GM23338 (cell line): ENCODE data around the gene AWAT1. TPM values are rescaled to one million over a fixed set of nuclear protein-coding genes. Genes with fewer than 3 reads are reported as not detected.
"Not testable (repeated sequence)": the region's sequence is repeated elsewhere in the genome, so short reads cannot be mapped to it uniquely, and the experiment has no call there.

Experiments
- ATAC-seq: fragments of 200-7000 bp; cut with Tn5 transposase; 3 replicates; pipeline ENCODE4 v1.9.1; 2020
- DNase-seq: peaks from one replicate; pipeline ENCODE4 v3.0.0-alpha.2; 2015; ENCODE audit warnings: low spot score
- H2AFZ ChIP-seq: fragments of 200-600 bp; sonication (generic); 2 replicates; pipeline ENCODE4 v1.8.0; 2016; ENCODE audit warnings: antibody characterized with exemption, mild to moderate bottlenecking, moderate library complexity
- H3F3A ChIP-seq: fragments of 200-600 bp; sonication (generic); replicated peaks from 2 replicates; pipeline ENCODE4 v1.8.0; 2017; ENCODE audit warnings: antibody characterized with exemption, mixed run types, low read depth
- H3K27ac ChIP-seq: fragments of 200-600 bp; sonication (generic); 2 replicates; pipeline ENCODE4 v1.6.1; 2016; ENCODE audit warnings: low read depth
- H3K27me3 ChIP-seq: fragments of 200-600 bp; sonication (generic); 2 replicates; pipeline ENCODE4 v1.8.0; 2016; ENCODE audit warnings: mild to moderate bottlenecking, mixed run types, moderate library complexity; ENCODE audit not compliant: insufficient read depth
- H3K36me3 ChIP-seq: fragments of 200-600 bp; sonication (generic); 2 replicates; pipeline ENCODE4 v1.8.0; 2016; ENCODE audit warnings: mild to moderate bottlenecking; ENCODE audit not compliant: insufficient read depth
- H3K4me1 ChIP-seq: fragments of 200-600 bp; sonication (generic); 2 replicates; pipeline ENCODE4 v1.8.0; 2016; ENCODE audit warnings: mild to moderate bottlenecking, moderate library complexity; ENCODE audit not compliant: insufficient read depth
- H3K4me2 ChIP-seq: fragments of 200-600 bp; sonication (generic); 2 replicates; pipeline ENCODE4 v1.7.1; 2017; ENCODE audit warnings: mixed run types
- H3K4me3 ChIP-seq: fragments of 200-600 bp; sonication (generic); 2 replicates; pipeline ENCODE4 v1.6.1; 2016; ENCODE audit warnings: mixed run types
- H3K79me2 ChIP-seq: fragments of 200-600 bp; sonication (generic); replicated peaks from 2 replicates; pipeline ENCODE4 v1.8.0; 2017; ENCODE audit warnings: mild to moderate bottlenecking; ENCODE audit not compliant: insufficient read depth
- H3K9me2 ChIP-seq: fragments of 200-600 bp; sonication (generic); 2 replicates; pipeline ENCODE4 v1.8.0; 2017; ENCODE audit not compliant: insufficient read depth
- H4K20me1 ChIP-seq: fragments of 200-600 bp; sonication (generic); replicated peaks from 2 replicates; pipeline ENCODE4 v1.8.0; 2017; ENCODE audit warnings: mild to moderate bottlenecking; ENCODE audit not compliant: insufficient read depth
- H3K27ac Mint-ChIP-seq: 2 replicates; pipeline ENCODE4 v1.8.0; 2020; ENCODE audit warnings: inconsistent platforms, mild to moderate bottlenecking, moderate library complexity, mixed read lengths
- H3K27me3 Mint-ChIP-seq: 3 replicates; pipeline ENCODE4 v1.8.0; 2022; ENCODE audit warnings: low read depth, mild to moderate bottlenecking, moderate library complexity, mixed read lengths, inconsistent platforms; ENCODE audit not compliant: insufficient read depth, poor library complexity
- H3K36me3 Mint-ChIP-seq: 3 replicates; pipeline ENCODE4 v1.8.0; 2021; ENCODE audit warnings: low read depth, mild to moderate bottlenecking, inconsistent platforms, moderate library complexity, mixed read lengths
- H3K4me1 Mint-ChIP-seq: 3 replicates; pipeline ENCODE4 v1.8.0; 2020; ENCODE audit warnings: mild to moderate bottlenecking, inconsistent platforms, mixed read lengths
- H3K4me3 Mint-ChIP-seq: 3 replicates; pipeline ENCODE4 v1.8.0; 2021; ENCODE audit warnings: moderate library complexity, mild to moderate bottlenecking, inconsistent platforms, mixed read lengths
- H3K9me3 Mint-ChIP-seq: 3 replicates; pipeline ENCODE4 v1.8.0; 2020; ENCODE audit warnings: moderate library complexity, mild to moderate bottlenecking, inconsistent platforms, mixed read lengths
- CREB1 ChIP-seq: fragments of 250-450 bp; sonication (Bioruptor Pico); IDR thresholded peaks from 2 replicates; pipeline ENCODE4 v1.5.0; 2020; ENCODE audit warnings: low read depth, mild to moderate bottlenecking, moderate library complexity
- CTCF ChIP-seq, 2 experiments: fragments of 200-600 bp in 1 of 2; sonication (generic) in 1 of 2; conservative IDR thresholded peaks; 2 replicates each; pipeline versions ENCODE4 v1.5.1 to v1.6.1; 2016 to 2017; ENCODE audit warnings: antibody characterized with exemption in 2 of 2, low read depth in 2 of 2, mild to moderate bottlenecking in 2 of 2, moderate library complexity in 1 of 2
- ETS1 ChIP-seq: IDR thresholded peaks from 2 replicates; pipeline ENCODE4 v1.6.1; 2016; ENCODE audit warnings: antibody characterized with exemption
- JUNB ChIP-seq: IDR thresholded peaks from one replicate; pipeline ENCODE4 v1.6.1; 2016; ENCODE audit warnings: antibody characterized with exemption; ENCODE audit not compliant: unreplicated experiment
- POLR2AphosphoS5 ChIP-seq: IDR thresholded peaks from 2 replicates; pipeline ENCODE4 v1.6.1; 2016; ENCODE audit warnings: antibody characterized with exemption, low read depth
- STAT1 ChIP-seq: IDR thresholded peaks from one replicate; pipeline ENCODE4 v1.6.1; 2016; ENCODE audit warnings: antibody characterized with exemption; ENCODE audit not compliant: unreplicated experiment
- ZNF114 ChIP-seq: fragments of 250-450 bp; sonication (Bioruptor Pico); IDR thresholded peaks from 2 replicates; pipeline ENCODE4 v1.5.0; 2020; ENCODE audit warnings: mild to moderate bottlenecking, moderate library complexity
- ZNF331 ChIP-seq: fragments of 250-450 bp; sonication (Bioruptor Pico); IDR thresholded peaks from 2 replicates; pipeline ENCODE4 v1.5.0; 2020; ENCODE audit warnings: low read depth, mild to moderate bottlenecking, moderate library complexity
- polyA plus RNA-seq: library from polyadenylated mRNA; unstranded; fragments of >200 nt; fragmentation: Nextera tagmentation; extraction: Ambion mirVana; gene quantifications from 2 replicates; pipeline ENCODE4 v1.2.1, GENCODE V29; 2016
- total RNA-seq: library from RNA; depleted of rRNA; stranded (reverse); fragments of >200 nt; shearing (Covaris generic); gene quantifications from 2 replicates; pipeline ENCODE4 v1.2.3, GENCODE V29; 2014

AWAT1 gene
- total and polyA plus RNA-seq, 2 experiments from 2014 or later: not detected

- TF ChIP-seq ZNF114 (CRISPR knock-in tag) (no peak), ZNF331 (CRISPR knock-in tag) (no peak), JUNB (no peak), POLR2AphosphoS5 (no peak)
Observed at GRCh38 chrX:70241501-70241900, 7.0 kb downstream of the AWAT1 start (continued).

- H4K20me1 ChIP-seq, H3F3A ChIP-seq, H3K9me3 Mint-ChIP-seq, H2AFZ ChIP-seq, H3K27ac Mint-ChIP-seq, H3K9me2 ChIP-seq, H3K36me3 Mint-ChIP-seq, H3K27me3 Mint-ChIP-seq, ATAC-seq, H3K27me3 ChIP-seq, H3K4me2 ChIP-seq, H3K27ac ChIP-seq, DNase-seq, H3K36me3 ChIP-seq, H3K4me3 ChIP-seq, H3K79me2 ChIP-seq, H3K4me1 ChIP-seq, H3K4me3 Mint-ChIP-seq: not testable (repeated sequence)
- peaks cover 12% of the 10 kb centered on the region for H3K4me1 Mint-ChIP-seq
Observed at GRCh38 chrX:70243601-70244000, 9.1 kb downstream of the AWAT1 start.

- Histone ChIP-seq H3K79me2 (no peaks in the 10 kb centered on the region), H2AFZ (no peak overlapping the region), H3K36me3 (no peaks in the 10 kb centered on the region), H3F3A (no peaks in the 10 kb centered on the region), H3K4me2 (no peak overlapping the region), H3K4me3 (no peak overlapping the region), H3K9me2 (no peaks in the 10 kb centered on the region), H3K27me3 (no peaks in the 10 kb centered on the region), H3K4me1 (no peaks in the 10 kb centered on the region), H4K20me1 (no peaks in the 10 kb centered on the region), H3K27ac (no peak overlapping the region)
- DNase-seq: no peak
- Mint-ChIP-seq H3K27me3 (no peaks in the 10 kb centered on the region), H3K4me1 (peaks cover 12% of the 10 kb centered on the region), H3K4me3 (no peak overlapping the region), H3K27ac (no peak overlapping the region), H3K9me3 (no peaks in the 10 kb centered on the region), H3K36me3 (no peaks in the 10 kb centered on the region)
- no peak for ATAC-seq
- no peak for TF ChIP-seq JUNB
- no peak for TF ChIP-seq CTCF (conservative IDR thresholded peaks at IDR 0.05; ENCODE audit: low read depth in 2 of 2)
- no peak for TF ChIP-seq CREB1 (CRISPR knock-in tag)
Observed at GRCh38 chrX:70244881-70245280, 10.4 kb downstream of the AWAT1 start.

- H3K27me3 ChIP-seq: no peaks in the 10 kb centered on the region
- H3K4me1 ChIP-seq: no peaks in the 10 kb centered on the region
- no peak overlapping the region for H3K27ac Mint-ChIP-seq
- no peak overlapping the region for H3K27ac ChIP-seq
- no peaks in the 10 kb centered on the region for H3K27me3 Mint-ChIP-seq
- no peaks in the 10 kb centered on the region for H4K20me1 ChIP-seq
- no peak overlapping the region for H2AFZ ChIP-seq
- ATAC-seq: no peak
- H3F3A ChIP-seq: no peaks in the 10 kb centered on the region
- no peak overlapping the region for H3K4me3 Mint-ChIP-seq
- TF ChIP-seq ETS1 (no peak), ZNF331 (CRISPR knock-in tag) (no peak), CTCF (conservative IDR thresholded peaks at IDR 0.05; ENCODE audit: low read depth in 2 of 2) (no peak), STAT1 (no peak), ZNF114 (CRISPR knock-in tag) (no peak), CREB1 (CRISPR knock-in tag) (no peak)
- no peak for DNase-seq
- no peaks in the 10 kb centered on the region for H3K9me2 ChIP-seq
- no peaks in the 10 kb centered on the region for H3K9me3 Mint-ChIP-seq
- H3K79me2 ChIP-seq: no peaks in the 10 kb centered on the region
- no peak overlapping the region for H3K4me3 ChIP-seq
- no peak overlapping the region for H3K4me2 ChIP-seq
- no peaks in the 10 kb centered on the region for H3K36me3 Mint-ChIP-seq
- H3K4me1 Mint-ChIP-seq: peaks cover 12% of the 10 kb centered on the region
- H3K36me3 ChIP-seq: no peaks in the 10 kb centered on the region
Observed at GRCh38 chrX:70247252-70247651, 12.8 kb downstream of the AWAT1 start.
